GM21576 (cell line): ENCODE results near the gene ZMAT5.

Source experiments
- ATAC-seq: cut with Tn5 transposase; IDR thresholded peaks from one replicate; pipeline ENCODE4 v1.9.1; 2021; ENCODE audit warnings: mild to moderate bottlenecking, moderate library complexity; ENCODE audit not compliant: unreplicated experiment

ZMAT5 gene

GRCh38 chr22:29710922-29711593 lies 55.7 kb downstream of the ZMAT5 start:
- ATAC-seq, result no peak

- no peak for ATAC-seq
These were observed 56.6 kb downstream of the ZMAT5 start for GRCh38 chr22:29710193-29710592.

GRCh38 chr22:29707471-29707870 lies 59.3 kb downstream of the ZMAT5 start:
- ATAC-seq, result no peak

GRCh38 chr22:29707010-29707409 lies 59.8 kb downstream of the ZMAT5 start:
- no peak for ATAC-seq

GRCh38 chr22:29706486-29706885 lies 60.3 kb downstream of the ZMAT5 start:
- no peak for ATAC-seq

GRCh38 chr22:29705651-29706050 lies 61.2 kb downstream of the ZMAT5 start:
- no peak for ATAC-seq

GRCh38 chr22:29704528-29705285 lies 62.1 kb downstream of the ZMAT5 start:
- ATAC-seq, result no peak

- no peak for ATAC-seq
These were observed 63.1 kb downstream of the ZMAT5 start for GRCh38 chr22:29703569-29704195.

- ATAC-seq, result no peak
These were observed 63.8 kb downstream of the ZMAT5 start for GRCh38 chr22:29702931-29703501.

- ATAC-seq, result no peak
These were observed 64.5 kb downstream of the ZMAT5 start for GRCh38 chr22:29702000-29702930.

- ATAC-seq, result no peak
These were observed 65.4 kb downstream of the ZMAT5 start for GRCh38 chr22:29701155-29701999.

GRCh38 chr22:29700900-29701154 lies 66.0 kb downstream of the ZMAT5 start:
- no peak for ATAC-seq

- no peak for ATAC-seq
These were observed 66.5 kb downstream of the ZMAT5 start for GRCh38 chr22:29700206-29700899.

- ATAC-seq, result no peak
These were observed 68.8 kb downstream of the ZMAT5 start for GRCh38 chr22:29697853-29698598.

- ATAC-seq, result no peak
These were observed 71.5 kb downstream of the ZMAT5 start for GRCh38 chr22:29695129-29695926.

GRCh38 chr22:29693671-29694070 lies 73.1 kb downstream of the ZMAT5 start:
- ATAC-seq, result no peak

- ATAC-seq, result no peak
These were observed 73.6 kb downstream of the ZMAT5 start for GRCh38 chr22:29693161-29693560.

GRCh38 chr22:29692327-29692640 lies 74.5 kb downstream of the ZMAT5 start:
- no peak for ATAC-seq
